Ovary (tissue), 10 donors: ENCODE data around the gene SORT1. TPM values are rescaled to one million over a fixed set of nuclear protein-coding genes. Genes with fewer than 3 reads are reported as not detected.
"Not testable (repeated sequence)": the region's sequence is repeated elsewhere in the genome, so short reads cannot be mapped to it uniquely, and the experiment has no call there.

Source experiments
- DNase-seq, 5 donors: peaks; one replicate each; pipeline ENCODE4 v3.0.0-alpha.2; 2019 to 2020
- H3K27ac ChIP-seq, 2 donors: fragments of 200-600 bp; one replicate each; pipeline versions ENCODE4 v1.5.1 to v1.8.0; 2019 to 2022
- H3K27me3 ChIP-seq: fragments of 200-600 bp; one replicate; pipeline ENCODE4 v1.8.0; 2022
- H3K36me3 ChIP-seq: fragments of 200-600 bp; sonication (generic); one replicate; pipeline ENCODE4 v1.5.1; 2019
- H3K4me1 ChIP-seq: one replicate; pipeline ENCODE4 v1.8.1; 2013; ENCODE audit warnings: mild to moderate bottlenecking, moderate library complexity; ENCODE audit not compliant: insufficient read depth
- H3K4me3 ChIP-seq: fragments of 200-600 bp; sonication (generic); one replicate; pipeline ENCODE4 v1.5.1; 2017
- H3K9me3 ChIP-seq, 2 donors: fragments of 200-600 bp in 1 of 2; sonication (generic) in 1 of 2; one replicate each; pipeline versions ENCODE4 v1.5.1 to v1.8.1; 2013 to 2019; ENCODE audit warnings: mild to moderate bottlenecking in 1 of 2, moderate library complexity in 1 of 2
- CTCF ChIP-seq, 3 donors: fragments of 450-650 bp in 2 of 3; fragments of 200-600 bp in 1 of 3; IDR thresholded peaks; one replicate each; pipeline versions ENCODE4 v1.5.1 to v1.8.0; 2016 to 2022; ENCODE audit warnings: antibody characterized with exemption in 3 of 3, mild to moderate bottlenecking in 1 of 3
- EP300 ChIP-seq: sonication (generic); formaldehyde crosslinking; IDR thresholded peaks from one replicate; pipeline ENCODE4 v1.6.1; 2017; ENCODE audit warnings: antibody characterized with exemption
- POLR2A ChIP-seq: fragments of 450-650 bp; IDR thresholded peaks from one replicate; pipeline ENCODE4 v1.6.1; 2017; ENCODE audit warnings: antibody characterized with exemption, mild to moderate bottlenecking, moderate library complexity
- WGBS, 3 donors: extraction: QIAGEN DNeasy Blood & Tissue Kit in 1 of 3; methylation state at CpG; one replicate each; pipeline versions ENCODE4 v1.1.5 to v1.1.7; 2013 to 2017; 5-methylcytosine and 5-hydroxymethylcytosine counted together
- intact Hi-C, 4 donors: fragments of 100-400 bp; cut with DNase I; formaldehyde crosslinking; loops; one replicate each; pipeline versions ENCODE4 v1.11.0 to v1.15.1; 2022 to 2023
- long read RNA-seq, 3 donors: library from polyadenylated mRNA in 2 of 3; unstranded in 2 of 3; transcript quantifications; one replicate each; pipeline ENCODE4 v2.0.0 and lab custom pipeline, GENCODE V29; 2021 to 2026
- polyA plus RNA-seq, 2 donors: library from polyadenylated mRNA; stranded (reverse); fragments of 200-250 nt in 1 of 2; fragments of 350-450 nt in 1 of 2; fragmentation: Illumina TruSeq in 1 of 2; extraction: RNeasy Lipid Tissue Mini Kit (QIAGEN cat#74804) in 1 of 2; gene quantifications; one replicate each; pipeline ENCODE4 v1.2.3, GENCODE V29; 2013 to 2014
- total RNA-seq, 7 donors: library from RNA; depleted of rRNA in 2 of 7; stranded (reverse); fragments of >200 nt in 2 of 7; fragmentation: NEBNext Ultra II Directional in 3 of 7; extraction: Animal tissue kit (Norgen Biotek cat#: 25700) in 3 of 7; gene quantifications; one replicate each; pipeline versions ENCODE4 v1.1.0 to v1.2.4, GENCODE V29; 2016 to 2023
- donor health status: DM: no; HTN: no; CAD: no; lungs with moderate emphysema.
- donor health status: DM: no; HTN: no; CAD: no.
- donor health status: Bipolar disorder and iron deficiency.
- donor health status: DM: yes; HTN: yes; CAD: no.
- donor health status: DM: no; HTN: no; CAD: no.
- donor health status: DM: yes; HTN: yes; CAD: no.

Gene SORT1
- total RNA-seq (10 to 100 TPM in 4 of 7 donors, 1 to 10 TPM in 3; 4.3 to 37.0 (median 16.0) TPM), polyA plus RNA-seq (10 to 100 TPM in 1 of 2 donors, 1 to 10 TPM in 1; 7.9 to 32.2 TPM)
- long read RNA-seq, donor 1, partial matches to known transcripts = 0 of 1 reads
- long read RNA-seq, donor 1, other reads (novel, unspliced or antisense) = 1 of 1 reads
- long read RNA-seq, donor 2, full-length matches to known transcripts = 5 of 79 reads
- long read RNA-seq, donor 2, partial matches to known transcripts = 69 of 79 reads
- long read RNA-seq, donor 2, other reads (novel, unspliced or antisense) = 5 of 79 reads
- long read RNA-seq, donor 3, full-length matches to known transcripts = 24 of 60 reads
- long read RNA-seq, donor 3, partial matches to known transcripts = 1 of 60 reads
- long read RNA-seq, donor 3, other reads (novel, unspliced or antisense) = 35 of 60 reads

DNA sequence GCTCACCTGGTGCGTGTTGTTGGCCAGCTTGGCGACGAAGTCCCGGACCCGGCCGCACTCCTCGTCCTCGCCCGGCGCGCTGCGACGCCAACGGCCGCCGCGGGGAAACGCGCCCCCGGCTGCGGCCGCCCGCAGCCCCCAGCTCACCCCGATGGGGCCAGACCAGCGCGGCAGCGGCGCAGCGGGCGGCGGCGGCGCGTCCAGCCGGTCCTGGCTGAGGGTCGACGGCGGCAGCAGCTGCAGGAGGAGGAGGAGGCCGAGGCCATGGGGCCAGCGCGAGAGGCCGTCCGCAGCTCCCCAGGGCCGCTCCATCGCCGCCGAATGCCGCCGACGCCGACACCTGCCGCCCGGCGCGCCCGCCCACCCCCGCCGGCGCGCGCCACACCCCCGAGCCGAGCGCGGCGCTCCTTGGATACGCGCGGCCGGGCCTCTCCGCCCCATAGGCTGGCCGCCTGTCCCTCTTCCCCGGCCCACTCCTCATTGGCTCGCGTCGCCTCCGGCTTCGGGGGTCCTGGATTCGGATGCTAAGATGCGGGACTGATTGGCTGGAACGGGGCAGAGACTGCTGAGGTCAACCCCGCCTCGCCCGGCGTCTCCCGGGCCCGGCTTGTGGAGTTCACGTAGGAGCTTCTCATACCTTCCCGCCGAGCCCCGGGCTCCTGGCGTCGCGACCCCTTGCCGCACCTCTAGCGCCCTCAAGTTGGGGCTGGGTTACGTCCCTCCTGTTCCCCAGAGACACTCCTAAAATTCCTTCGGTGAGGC is at the start of gene SORT1:
Gene SORT1 (minus strand): TSS at position 338 of the 762 bp plus-strand sequence. CDS start 26 bp downstream, at position 312.
- intact Hi-C loops = loop anchor here (2.0 to 5.0 kb wide), 5 partner anchors 115 to 135 kb away; partner anchors contain the start of gene PSRC1 (in 1 of the 4)

DNA sequence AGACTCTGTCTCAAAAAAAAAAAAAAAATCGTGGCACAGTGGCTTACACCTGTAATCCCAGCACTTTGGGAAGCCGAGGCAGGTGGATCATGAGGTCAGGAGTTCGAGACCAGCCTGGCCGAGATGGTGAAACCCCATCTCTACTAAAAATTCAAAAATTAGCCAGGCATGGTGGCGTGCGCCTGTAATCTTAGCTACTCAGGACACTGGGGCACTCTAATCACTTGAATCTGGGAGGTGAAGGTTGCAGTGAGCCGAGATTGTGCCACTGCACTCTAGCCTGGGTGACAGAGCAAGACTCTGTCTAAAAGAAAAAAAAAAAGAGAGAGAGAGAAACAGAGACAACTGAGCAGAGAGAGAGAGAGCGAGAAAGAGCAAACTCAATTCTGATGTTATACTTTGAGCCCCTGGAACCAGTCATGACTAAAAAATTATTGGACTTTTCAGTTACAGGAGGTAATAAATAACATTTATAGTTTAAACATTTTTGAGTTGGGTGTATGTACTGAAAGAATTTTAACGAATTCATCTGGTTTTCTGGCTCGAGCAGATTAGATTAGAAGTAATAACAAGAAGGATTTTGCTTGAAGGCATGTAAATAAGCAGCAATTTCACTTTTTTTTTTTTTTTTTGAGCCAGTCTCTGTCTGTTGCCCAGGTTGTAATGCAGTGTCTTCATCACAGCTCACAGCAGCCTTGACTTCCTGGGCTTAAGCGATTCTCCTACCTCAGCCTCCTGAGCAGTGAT is 48.4 kb upstream of the SORT1 start:
- H3K27ac ChIP-seq, H3K27me3 ChIP-seq, H3K4me1 ChIP-seq, H3K36me3 ChIP-seq, DNase-seq, H3K4me3 ChIP-seq, intact Hi-C loops, H3K9me3 ChIP-seq: not testable (repeated sequence)
- 31 to 48% (median 33%) methylated on average over 11 of the region's 11 CpGs for WGBS, 3 donors

More for the DNA sequence above, at the start of gene SORT1:
- Histone ChIP-seq H3K9me3 (no peaks in the 10 kb centered on the region), H3K27me3 (no peaks in the 10 kb centered on the region), H3K4me3 (peak within 1 kb of the TSS; percentile 55), H3K4me1 (peaks cover 4% of the 10 kb centered on the region), H3K27ac (no peak within 1 kb of the TSS), H3K36me3 (no peaks in the 10 kb centered on the region)
- TF ChIP-seq CTCF (IDR thresholded peaks at IDR 0.05) (no peak), EP300 (no peak), POLR2A (no peak)
- DNase-seq = peak; percentile 48 to 76 (median 65)
- WGBS, 3 donors = 1% methylated on average over 14 to 98 of the region's 98 CpGs

DNA sequence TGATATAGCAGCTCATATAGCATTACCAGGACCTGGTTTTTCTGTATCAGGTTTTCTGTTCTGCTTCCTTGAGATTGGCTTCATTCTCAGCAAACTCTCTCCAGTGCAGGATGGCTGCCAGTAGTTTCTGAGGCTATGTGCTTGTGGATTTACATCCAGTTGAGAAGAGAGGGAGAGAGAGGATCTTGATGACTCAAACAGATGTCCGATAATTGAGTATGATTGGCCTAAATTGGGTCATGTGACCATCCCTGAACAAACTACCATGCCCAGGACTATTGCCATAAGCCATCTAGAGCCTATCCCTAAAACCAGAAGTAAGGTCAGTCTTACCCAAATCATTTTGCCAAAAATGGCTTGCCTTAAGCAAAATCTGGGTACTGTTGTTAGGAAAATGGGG is 46.6 kb upstream of the SORT1 start:
- Histone ChIP-seq H3K27ac (no peak overlapping the region), H3K9me3 (no peaks in the 10 kb centered on the region), H3K27me3 (no peaks in the 10 kb centered on the region), H3K4me1 (no peaks in the 10 kb centered on the region), H3K36me3 (no peaks in the 10 kb centered on the region), H3K4me3 (no peak overlapping the region)
- TF ChIP-seq CTCF (IDR thresholded peaks at IDR 0.05) (no peak), POLR2A (no peak), EP300 (no peak)
- WGBS, 3 donors = 93 to 96% (median 95%) methylated on average over 1 of the region's 1 CpG
- DNase-seq = no peak
- intact Hi-C loops = no loop called here

- H3K4me3 ChIP-seq = no peak overlapping the region
Observed at GRCh38 chr1:109443476-109443875, 45.8 kb upstream of the SORT1 start.

More at GRCh38 chr1:109443476-109443875, 45.8 kb upstream of the SORT1 start:
- H3K9me3 ChIP-seq = no peaks in the 10 kb centered on the region
- TF ChIP-seq POLR2A (no peak), CTCF (IDR thresholded peaks at IDR 0.05) (no peak), EP300 (no peak)
- intact Hi-C loops = no loop called here
- no peaks in the 10 kb centered on the region for H3K36me3 ChIP-seq
- DNase-seq = no peak
- 61 to 75% (median 69%) methylated on average over 2 of the region's 2 CpGs for WGBS, 3 donors
- H3K27me3 ChIP-seq = no peaks in the 10 kb centered on the region
- no peak overlapping the region for H3K27ac ChIP-seq
- no peaks in the 10 kb centered on the region for H3K4me1 ChIP-seq
